NB4 (cell line): ENCODE data around the gene DEXI.

Experiments
- MYC ChIP-seq: IDR thresholded peaks from 2 replicates; pipeline ENCODE4 v1.6.1; 2011; ENCODE audit warnings: low read depth, low read length
- POLR2A ChIP-seq: IDR thresholded peaks from 2 replicates; pipeline ENCODE4 v1.6.1; 2011; ENCODE audit warnings: mild to moderate bottlenecking; ENCODE audit not compliant: insufficient read length; ENCODE audit errors: extremely low read depth
- TF ChIP-seq, protein P1 (sequence below): IDR thresholded peaks from one replicate; pipeline ENCODE4 v1.5.1; 2012; ENCODE audit warnings: low read depth, low read length
- TF ChIP-seq, protein P2 (sequence below): IDR thresholded peaks from 2 replicates; pipeline ENCODE4 v1.6.1; 2011; ENCODE audit warnings: low read depth, low read length

GRCh38 chr16:10978871-10979446, 36.7 kb upstream of the DEXI start:
- TF ChIP-seq, protein P1, sequence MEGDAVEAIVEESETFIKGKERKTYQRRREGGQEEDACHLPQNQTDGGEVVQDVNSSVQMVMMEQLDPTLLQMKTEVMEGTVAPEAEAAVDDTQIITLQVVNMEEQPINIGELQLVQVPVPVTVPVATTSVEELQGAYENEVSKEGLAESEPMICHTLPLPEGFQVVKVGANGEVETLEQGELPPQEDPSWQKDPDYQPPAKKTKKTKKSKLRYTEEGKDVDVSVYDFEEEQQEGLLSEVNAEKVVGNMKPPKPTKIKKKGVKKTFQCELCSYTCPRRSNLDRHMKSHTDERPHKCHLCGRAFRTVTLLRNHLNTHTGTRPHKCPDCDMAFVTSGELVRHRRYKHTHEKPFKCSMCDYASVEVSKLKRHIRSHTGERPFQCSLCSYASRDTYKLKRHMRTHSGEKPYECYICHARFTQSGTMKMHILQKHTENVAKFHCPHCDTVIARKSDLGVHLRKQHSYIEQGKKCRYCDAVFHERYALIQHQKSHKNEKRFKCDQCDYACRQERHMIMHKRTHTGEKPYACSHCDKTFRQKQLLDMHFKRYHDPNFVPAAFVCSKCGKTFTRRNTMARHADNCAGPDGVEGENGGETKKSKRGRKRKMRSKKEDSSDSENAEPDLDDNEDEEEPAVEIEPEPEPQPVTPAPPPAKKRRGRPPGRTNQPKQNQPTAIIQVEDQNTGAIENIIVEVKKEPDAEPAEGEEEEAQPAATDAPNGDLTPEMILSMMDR: no peak
- TF ChIP-seq POLR2A (no peak), MYC (no peak)
- TF ChIP-seq, protein P2, sequence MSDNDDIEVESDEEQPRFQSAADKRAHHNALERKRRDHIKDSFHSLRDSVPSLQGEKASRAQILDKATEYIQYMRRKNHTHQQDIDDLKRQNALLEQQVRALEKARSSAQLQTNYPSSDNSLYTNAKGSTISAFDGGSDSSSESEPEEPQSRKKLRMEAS: no peak
